Measurements from ENCODE around the gene TSHR.

- TF ChIP-seq POLR2A (IDR thresholded peaks at IDR 0.05): no peak
- TF ChIP-seq, protein P1, sequence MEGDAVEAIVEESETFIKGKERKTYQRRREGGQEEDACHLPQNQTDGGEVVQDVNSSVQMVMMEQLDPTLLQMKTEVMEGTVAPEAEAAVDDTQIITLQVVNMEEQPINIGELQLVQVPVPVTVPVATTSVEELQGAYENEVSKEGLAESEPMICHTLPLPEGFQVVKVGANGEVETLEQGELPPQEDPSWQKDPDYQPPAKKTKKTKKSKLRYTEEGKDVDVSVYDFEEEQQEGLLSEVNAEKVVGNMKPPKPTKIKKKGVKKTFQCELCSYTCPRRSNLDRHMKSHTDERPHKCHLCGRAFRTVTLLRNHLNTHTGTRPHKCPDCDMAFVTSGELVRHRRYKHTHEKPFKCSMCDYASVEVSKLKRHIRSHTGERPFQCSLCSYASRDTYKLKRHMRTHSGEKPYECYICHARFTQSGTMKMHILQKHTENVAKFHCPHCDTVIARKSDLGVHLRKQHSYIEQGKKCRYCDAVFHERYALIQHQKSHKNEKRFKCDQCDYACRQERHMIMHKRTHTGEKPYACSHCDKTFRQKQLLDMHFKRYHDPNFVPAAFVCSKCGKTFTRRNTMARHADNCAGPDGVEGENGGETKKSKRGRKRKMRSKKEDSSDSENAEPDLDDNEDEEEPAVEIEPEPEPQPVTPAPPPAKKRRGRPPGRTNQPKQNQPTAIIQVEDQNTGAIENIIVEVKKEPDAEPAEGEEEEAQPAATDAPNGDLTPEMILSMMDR (IDR thresholded peaks at IDR 0.05): no peak
- TF ChIP-seq POLR2AphosphoS5 (IDR thresholded peaks at IDR 0.05): no peak
Observed at GRCh38 chr14:80906336-80906735, 49.1 kb upstream of the TSHR start.

All from sigmoid colon (tissue), 4 donors.